NCI-H510A (cell line): ENCODE results near the gene CPNE2.

Experiments
- DNase-seq: peaks from one replicate; lab custom pipeline; 2025; lab: John Stamatoyannopoulos, UW

The CPNE2 gene

GRCh38 chr16:57192720-57193486 is 100.5 kb downstream of the CPNE2 start:
- DNase-seq = no peak

DNA sequence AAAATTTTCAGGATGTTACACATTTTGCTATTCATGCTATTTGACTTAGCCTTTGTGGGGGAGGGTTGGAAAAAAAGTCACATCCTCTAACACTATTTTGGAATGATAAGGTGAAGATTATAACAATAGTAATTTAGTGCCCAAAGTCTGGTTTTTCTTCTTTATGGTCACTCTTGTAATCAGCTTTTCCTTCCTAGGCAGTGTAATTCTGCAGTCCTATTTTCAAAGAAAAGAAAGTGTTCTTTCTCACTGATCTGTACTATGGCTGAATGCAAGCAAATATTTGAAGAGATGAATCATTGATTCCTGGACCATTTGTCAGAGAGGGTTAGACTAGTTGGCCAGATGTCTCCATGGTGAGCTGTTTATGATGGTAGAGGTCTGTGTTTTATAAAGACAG is 102.1 kb downstream of the CPNE2 start:
- DNase-seq = no peak

DNA sequence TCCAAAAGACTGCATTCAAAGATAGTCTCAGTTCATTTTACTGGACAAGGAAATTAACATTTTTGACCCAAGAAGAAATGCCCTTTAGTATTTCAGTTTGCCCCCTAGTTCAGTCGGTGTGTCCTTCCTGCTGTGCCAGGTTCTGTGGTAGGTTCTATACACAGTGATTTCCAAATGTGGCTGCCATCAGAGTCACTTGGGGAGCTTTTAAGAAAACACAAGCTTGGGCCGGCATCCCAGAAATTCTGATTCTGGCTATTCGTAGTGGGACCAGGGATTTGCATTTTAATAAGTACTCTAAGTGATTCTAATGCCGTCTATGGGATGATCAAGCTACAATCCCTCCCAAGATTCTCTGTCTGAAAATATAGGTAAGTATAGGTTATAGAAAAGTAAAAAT is 103.9 kb downstream of the CPNE2 start:
- no peak for DNase-seq

DNA sequence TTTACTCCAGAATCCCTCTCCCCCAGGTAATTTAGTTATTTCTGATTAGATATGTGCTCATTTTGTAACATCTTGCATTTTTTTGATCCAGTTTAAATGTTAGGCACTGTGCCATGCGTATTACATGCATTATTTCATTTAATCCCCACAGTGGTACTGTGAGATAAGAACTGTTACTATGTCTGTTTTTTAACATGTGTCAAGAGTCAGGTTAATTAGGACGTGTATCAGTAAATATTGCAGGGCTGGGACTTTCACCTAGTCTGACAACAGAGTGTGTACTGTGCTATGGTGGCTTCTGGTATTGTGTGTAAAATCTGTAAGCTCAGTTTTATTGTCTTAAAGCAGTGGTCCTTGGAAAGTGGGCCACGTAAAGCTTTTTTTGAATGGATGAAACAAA is 104.4 kb downstream of the CPNE2 start:
- DNase-seq = no peak
